Esophagus muscularis mucosa (tissue), 4 donors: ENCODE results near the gene FOXF1. TPM values are rescaled to one million over a fixed set of nuclear protein-coding genes. Genes with fewer than 3 reads are reported as not detected.

Source experiments
- DNase-seq: peaks from one replicate; pipeline ENCODE4 v3.0.0-alpha.2; 2017; ENCODE audit errors: extremely low spot score
- H3K27ac ChIP-seq, 4 donors: fragments of 200-600 bp; sonication (generic); replicated peaks in 1 of 4; 1 replicate in 3 of 4; 2 replicates in 1 of 4; pipeline ENCODE4 v1.5.1; 2016 to 2019; ENCODE audit warnings: mild to moderate bottlenecking in 1 of 4
- H3K27me3 ChIP-seq, 4 donors: fragments of 200-600 bp; sonication (generic); one replicate each; pipeline versions ENCODE4 v1.5.1 to v1.6.0; 2016 to 2019
- H3K36me3 ChIP-seq, 4 donors: fragments of 200-600 bp; sonication (generic); one replicate each; pipeline ENCODE4 v1.5.1; 2016 to 2019
- H3K4me1 ChIP-seq, 4 donors: fragments of 200-600 bp; sonication (generic); one replicate each; pipeline ENCODE4 v1.5.1; 2016 to 2019
- H3K4me3 ChIP-seq, 4 donors: fragments of 200-600 bp; sonication (generic); 1 replicate in 2 of 4; 2 replicates in 2 of 4; pipeline ENCODE4 v1.5.1; 2016 to 2019; ENCODE audit warnings: mild to moderate bottlenecking in 4 of 4, moderate library complexity in 1 of 4
- H3K9me3 ChIP-seq, 4 donors: fragments of 200-600 bp; sonication (generic); 1 replicate in 3 of 4; 2 replicates in 1 of 4; pipeline ENCODE4 v1.5.1; 2016 to 2019
- EP300 ChIP-seq: sonication (generic); formaldehyde crosslinking; IDR thresholded peaks from one replicate; pipeline ENCODE4 v1.6.1; 2017; ENCODE audit warnings: antibody characterized with exemption
- POLR2A ChIP-seq: fragments of 450-650 bp; IDR thresholded peaks from one replicate; pipeline ENCODE4 v1.6.1; 2017; ENCODE audit warnings: antibody characterized with exemption, moderate library complexity, mild to moderate bottlenecking, low read depth
- POLR2AphosphoS5 ChIP-seq, 2 donors: sonication (generic); formaldehyde crosslinking; IDR thresholded peaks; one replicate each; pipeline ENCODE4 v1.6.1; 2017; ENCODE audit warnings: antibody characterized with exemption in 2 of 2
- WGBS: methylation state at CpG from one replicate; pipeline ENCODE4 v1.1.5; 2018; 5-methylcytosine and 5-hydroxymethylcytosine counted together
- intact Hi-C: fragments of 100-400 bp; cut with DNase I; formaldehyde crosslinking; loops from one replicate; pipeline ENCODE4 v1.15.1; 2023
- total RNA-seq, 4 donors: library from RNA; depleted of rRNA; stranded (reverse); fragments of >200 nt; gene quantifications; one replicate each; pipeline versions ENCODE4 v1.1.0 to v1.2.1, GENCODE V29; 2016
- TF ChIP-seq, protein P1 (sequence below), 3 experiments: fragments of 200-600 bp in 2 of 3; fragments of 450-650 bp in 1 of 3; sonication (generic) in 2 of 3; IDR thresholded peaks; one replicate each; pipeline ENCODE4 v1.5.1; 2017 to 2019; ENCODE audit warnings: antibody characterized with exemption in 3 of 3, mild to moderate bottlenecking in 2 of 3, moderate library complexity in 1 of 3

Gene FOXF1
- total RNA-seq, 4 donors from 2014 or later: 40.7 to 94.5 (median 69.3) TPM

DNA sequence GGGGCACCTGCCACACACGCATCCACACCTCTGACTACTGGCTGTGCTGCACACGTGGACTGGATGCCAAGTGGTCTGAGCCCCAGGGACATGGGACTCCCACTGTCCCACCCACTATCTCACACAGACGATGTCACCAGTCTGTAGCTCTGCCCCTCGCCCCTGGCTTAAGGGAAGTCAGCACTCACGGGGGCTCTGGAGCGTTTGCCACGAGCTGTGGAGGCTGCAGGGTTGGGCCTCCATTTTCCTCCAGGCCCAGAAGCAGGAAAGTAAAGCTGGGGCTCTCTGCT, 22.1 kb downstream of the FOXF1 start:
- intact Hi-C loops: no loop called here
- Histone ChIP-seq H3K27ac (no peak overlapping the region), H3K4me3 (no peak overlapping the region), H3K27me3 (no peaks in the 10 kb centered on the region), H3K9me3 (no peaks in the 10 kb centered on the region), H3K4me1 (peaks cover 3 to 18% (median 16%) of the 10 kb centered on the region in 4 donors), H3K36me3 (peaks cover 1 to 60% (median 37%) of the 10 kb centered on the region in 4 donors)
- no peak for DNase-seq
- TF ChIP-seq EP300: no peak
- TF ChIP-seq POLR2A: no peak
- TF ChIP-seq, protein P1, sequence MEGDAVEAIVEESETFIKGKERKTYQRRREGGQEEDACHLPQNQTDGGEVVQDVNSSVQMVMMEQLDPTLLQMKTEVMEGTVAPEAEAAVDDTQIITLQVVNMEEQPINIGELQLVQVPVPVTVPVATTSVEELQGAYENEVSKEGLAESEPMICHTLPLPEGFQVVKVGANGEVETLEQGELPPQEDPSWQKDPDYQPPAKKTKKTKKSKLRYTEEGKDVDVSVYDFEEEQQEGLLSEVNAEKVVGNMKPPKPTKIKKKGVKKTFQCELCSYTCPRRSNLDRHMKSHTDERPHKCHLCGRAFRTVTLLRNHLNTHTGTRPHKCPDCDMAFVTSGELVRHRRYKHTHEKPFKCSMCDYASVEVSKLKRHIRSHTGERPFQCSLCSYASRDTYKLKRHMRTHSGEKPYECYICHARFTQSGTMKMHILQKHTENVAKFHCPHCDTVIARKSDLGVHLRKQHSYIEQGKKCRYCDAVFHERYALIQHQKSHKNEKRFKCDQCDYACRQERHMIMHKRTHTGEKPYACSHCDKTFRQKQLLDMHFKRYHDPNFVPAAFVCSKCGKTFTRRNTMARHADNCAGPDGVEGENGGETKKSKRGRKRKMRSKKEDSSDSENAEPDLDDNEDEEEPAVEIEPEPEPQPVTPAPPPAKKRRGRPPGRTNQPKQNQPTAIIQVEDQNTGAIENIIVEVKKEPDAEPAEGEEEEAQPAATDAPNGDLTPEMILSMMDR (IDR thresholded peaks at IDR 0.05): no peak
- no peak for TF ChIP-seq POLR2AphosphoS5 (IDR thresholded peaks at IDR 0.05)
- WGBS: 89% methylated on average over 7 of the region's 7 CpGs

DNA sequence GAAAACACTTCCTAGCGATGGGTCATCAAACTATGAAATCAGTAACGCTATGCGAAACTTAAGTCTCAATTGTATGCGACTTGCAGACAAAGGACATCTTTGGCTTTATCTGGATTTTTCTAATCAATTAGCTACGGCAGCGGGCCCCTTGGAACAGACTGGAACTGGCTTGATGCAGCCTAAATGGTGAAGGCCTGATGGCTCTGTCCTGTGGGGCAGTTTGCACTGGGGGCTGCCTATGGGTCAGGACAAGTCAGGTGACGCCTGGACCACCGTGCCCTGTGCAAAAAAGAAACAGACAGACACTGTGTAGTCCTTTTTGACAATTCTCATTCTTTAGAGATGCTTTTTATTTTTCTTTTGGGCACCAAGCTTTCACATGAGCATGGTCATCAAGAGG, 22.7 kb downstream of the FOXF1 start:
- Histone ChIP-seq H3K36me3 (peaks cover 7 to 66% (median 43%) of the 10 kb centered on the region in 4 donors), H3K4me1 (peaks cover 3 to 18% (median 16%) of the 10 kb centered on the region in 4 donors), H3K27me3 (no peaks in the 10 kb centered on the region), H3K27ac (no peak overlapping the region), H3K9me3 (no peaks in the 10 kb centered on the region), H3K4me3 (no peak overlapping the region)
- intact Hi-C loops: no loop called here
- 96% methylated on average over 8 of the region's 8 CpGs for WGBS
- TF ChIP-seq, protein P1 (IDR thresholded peaks at IDR 0.05): no peak
- no peak for DNase-seq

GRCh38 chr16:86533767-86534351, 23.5 kb downstream of the FOXF1 start:
- Histone ChIP-seq H3K27me3 (no peaks in the 10 kb centered on the region), H3K27ac (no peak overlapping the region), H3K36me3 (peaks cover 10 to 74% (median 51%) of the 10 kb centered on the region in 4 donors), H3K4me1 (peaks cover 3 to 18% (median 16%) of the 10 kb centered on the region in 4 donors), H3K9me3 (no peaks in the 10 kb centered on the region), H3K4me3 (no peak overlapping the region)
- TF ChIP-seq POLR2AphosphoS5 (IDR thresholded peaks at IDR 0.05): no peak
- TF ChIP-seq, protein P1 (IDR thresholded peaks at IDR 0.05): no peak
- no peak for TF ChIP-seq EP300
- no peak for TF ChIP-seq POLR2A
- no peak for DNase-seq
- intact Hi-C loops: no loop called here
- 86% methylated on average over 8 of the region's 8 CpGs for WGBS

- Histone ChIP-seq H3K27me3 (no peaks in the 10 kb centered on the region), H3K9me3 (no peaks in the 10 kb centered on the region), H3K36me3 (peaks cover 20 to 85% (median 63%) of the 10 kb centered on the region in 4 donors), H3K4me1 (peaks cover 3 to 18% (median 16%) of the 10 kb centered on the region in 4 donors), H3K27ac (no peak overlapping the region), H3K4me3 (no peak overlapping the region)
- intact Hi-C loops: no loop called here
- 83% methylated on average over 18 of the region's 18 CpGs for WGBS
- TF ChIP-seq EP300 (no peak), POLR2AphosphoS5 (IDR thresholded peaks at IDR 0.05) (no peak), POLR2A (no peak)
- TF ChIP-seq, protein P1 (IDR thresholded peaks at IDR 0.05): no peak
- DNase-seq: no peak
These were observed 24.7 kb downstream of the FOXF1 start for GRCh38 chr16:86534779-86535615.
